Hematopoietic multipotent progenitor cell treated with erythropoietin and hydrocortisone succinate and interleukin-3 and kit ligand, for 17 days (in vitro differentiated cells): Measurements from ENCODE around the gene MBOAT2.

ENCODE experiments used
- DNase-seq: peaks from one replicate; pipeline ENCODE4 v3.0.0-alpha.2; 2015; ENCODE audit warnings: low spot score

Gene MBOAT2

GRCh38 chr2:9018109-9018508 is 14.6 kb upstream of the MBOAT2 start:
- DNase-seq, result no peak

- DNase-seq, result no peak
These were observed 13.9 kb upstream of the MBOAT2 start for GRCh38 chr2:9017411-9017810.

- no peak for DNase-seq
These were observed 12.5 kb upstream of the MBOAT2 start for GRCh38 chr2:9015998-9016397.

GRCh38 chr2:9013403-9013802 is 9.9 kb upstream of the MBOAT2 start:
- DNase-seq, result no peak

- no peak for DNase-seq
These were observed 7.4 kb upstream of the MBOAT2 start for GRCh38 chr2:9010866-9011265.

- DNase-seq, result no peak
These were observed 5.6 kb upstream of the MBOAT2 start for GRCh38 chr2:9008951-9009664.

GRCh38 chr2:9006368-9006767 is 2.9 kb upstream of the MBOAT2 start:
- no peak for DNase-seq

- DNase-seq, result peak; percentile 42
These were observed 1.1 kb upstream of the MBOAT2 start for GRCh38 chr2:9004338-9005204.

GRCh38 chr2:9003366-9003615 is 193 bp downstream of the MBOAT2 start:
- DNase-seq, result no peak

- peak; percentile 42 for DNase-seq
These were observed 683 bp downstream of the MBOAT2 start for GRCh38 chr2:9002637-9003365.

- DNase-seq, result peak; percentile 42
These were observed 1.2 kb downstream of the MBOAT2 start for GRCh38 chr2:9002313-9002636.

- DNase-seq, result no peak
These were observed 1.7 kb downstream of the MBOAT2 start for GRCh38 chr2:9001778-9002177.

GRCh38 chr2:9001229-9001628 is 2.3 kb downstream of the MBOAT2 start:
- DNase-seq, result peak; percentile 56

GRCh38 chr2:9000442-9000841 is 3.0 kb downstream of the MBOAT2 start:
- DNase-seq, result peak; percentile 40

GRCh38 chr2:8999797-9000196 is 3.7 kb downstream of the MBOAT2 start:
- no peak for DNase-seq

GRCh38 chr2:8999102-8999446 is 4.4 kb downstream of the MBOAT2 start:
- DNase-seq, result peak; percentile 49

GRCh38 chr2:8998418-8999101 is 4.9 kb downstream of the MBOAT2 start:
- DNase-seq, result peak; percentile 56

- no peak for DNase-seq
These were observed 5.9 kb downstream of the MBOAT2 start for GRCh38 chr2:8997631-8998030.

- DNase-seq, result no peak
These were observed 6.4 kb downstream of the MBOAT2 start for GRCh38 chr2:8997108-8997507.

GRCh38 chr2:8996006-8996405 is 7.5 kb downstream of the MBOAT2 start:
- DNase-seq, result no peak

GRCh38 chr2:8994386-8994785 is 9.1 kb downstream of the MBOAT2 start:
- DNase-seq, result no peak

- DNase-seq, result no peak
These were observed 9.6 kb downstream of the MBOAT2 start for GRCh38 chr2:8993902-8994278.
